LoVo (cell line): Measurements from ENCODE around the gene MYH15.
A peak's percentile ranks its signal among the peaks of the same experiment; 100 is the strongest.

Experiments
- DNase-seq: peaks from one replicate; pipeline ENCODE4 v3.0.0-alpha.2; 2016; ENCODE audit warnings: low spot score

The MYH15 gene

GRCh38 chr3:108412121-108412750, 98.2 kb downstream of the MYH15 start:
- peak; percentile 14 for DNase-seq

- no peak for DNase-seq
Observed at GRCh38 chr3:108410531-108410984, 99.8 kb downstream of the MYH15 start.

GRCh38 chr3:108409800-108410178, 100.6 kb downstream of the MYH15 start:
- no peak for DNase-seq

- peak; percentile 28 for DNase-seq
Observed at GRCh38 chr3:108408883-108409799, 101.3 kb downstream of the MYH15 start.

GRCh38 chr3:108407886-108408285, 102.5 kb downstream of the MYH15 start:
- no peak for DNase-seq

GRCh38 chr3:108406661-108407206, 103.7 kb downstream of the MYH15 start:
- peak; percentile 70 for DNase-seq

GRCh38 chr3:108406063-108406660, 104.2 kb downstream of the MYH15 start:
- no peak for DNase-seq

GRCh38 chr3:108404368-108404767, 106.0 kb downstream of the MYH15 start:
- no peak for DNase-seq

- DNase-seq, result no peak
Observed at GRCh38 chr3:108403686-108404345, 106.6 kb downstream of the MYH15 start.

- DNase-seq, result no peak
Observed at GRCh38 chr3:108403198-108403597, 107.2 kb downstream of the MYH15 start.

GRCh38 chr3:108401836-108402235, 108.6 kb downstream of the MYH15 start:
- no peak for DNase-seq

GRCh38 chr3:108398510-108398909, 111.9 kb downstream of the MYH15 start:
- DNase-seq, result no peak

- no peak for DNase-seq
Observed at GRCh38 chr3:108396336-108396735, 114.1 kb downstream of the MYH15 start.

- DNase-seq, result no peak
Observed at GRCh38 chr3:108394563-108394962, 115.8 kb downstream of the MYH15 start.

- no peak for DNase-seq
Observed at GRCh38 chr3:108394016-108394415, 116.4 kb downstream of the MYH15 start.

GRCh38 chr3:108393128-108393900, 117.1 kb downstream of the MYH15 start:
- DNase-seq, result no peak

- DNase-seq, result no peak
Observed at GRCh38 chr3:108391917-108392593, 118.3 kb downstream of the MYH15 start.

GRCh38 chr3:108389372-108389771, 121.0 kb downstream of the MYH15 start:
- DNase-seq, result no peak

GRCh38 chr3:108388136-108389132, 122.0 kb downstream of the MYH15 start:
- no peak for DNase-seq
